Measurements from ENCODE around the gene TMED9. TPM values are rescaled to one million over a fixed set of nuclear protein-coding genes. Genes with fewer than 3 reads are reported as not detected.

The TMED9 gene
- total and polyA plus RNA-seq, 3 donors from 2014 or later, result 122 to 140 (median 128) TPM

DNA sequence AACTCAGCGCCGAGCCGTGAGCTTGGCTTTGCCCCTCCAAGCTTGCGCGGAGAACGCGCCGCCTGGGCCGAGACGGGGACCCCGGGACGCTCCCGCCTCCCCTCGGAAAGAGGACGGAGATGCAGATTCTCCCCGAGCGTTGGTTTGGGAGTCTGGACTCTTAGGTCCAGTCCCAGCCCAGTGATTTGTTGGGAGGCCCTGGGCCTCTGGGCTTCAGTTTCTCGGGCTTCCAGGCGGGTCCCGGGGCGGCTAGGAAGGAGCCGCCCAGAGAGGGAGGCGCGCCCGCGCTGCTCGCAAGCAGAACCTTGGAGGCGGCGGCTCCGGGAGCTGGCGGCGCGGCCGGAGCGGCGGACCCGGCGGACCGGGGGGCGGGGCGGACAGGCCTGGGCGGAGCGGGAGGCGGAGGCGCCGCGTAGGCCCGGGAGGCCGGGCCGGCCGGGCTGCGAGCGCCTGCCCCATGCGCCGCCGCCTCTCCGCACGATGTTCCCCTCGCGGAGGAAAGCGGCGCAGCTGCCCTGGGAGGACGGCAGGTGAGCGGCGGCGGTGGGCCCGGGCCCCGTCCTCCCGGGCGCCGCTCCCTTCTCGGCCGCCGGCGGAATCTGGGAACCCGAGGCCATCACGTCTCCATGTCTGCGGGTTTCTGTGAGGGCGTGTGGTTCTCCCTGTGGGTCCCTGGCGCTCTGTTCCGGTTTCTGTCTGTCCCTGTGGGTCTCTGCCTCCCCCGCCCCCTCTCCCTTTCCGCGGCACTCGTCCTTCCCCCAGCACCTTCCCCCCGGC, 7.9 kb downstream of the TMED9 start, which contains the start of gene B4GALT7:
B4GALT7 (plus strand) TSS at position 402 of the 777 bp plus-strand sequence; CDS start at position 481, 79 bp downstream.
- no peaks in the 10 kb centered on the region for H3K9me3 ChIP-seq
- intact Hi-C loops (cut with DNase I; ENCODE audit: low total_unique reads), result no loop called here
- no peak for TF ChIP-seq POLR2A (IDR thresholded peaks at IDR 0.05)
- TF ChIP-seq, protein P1, sequence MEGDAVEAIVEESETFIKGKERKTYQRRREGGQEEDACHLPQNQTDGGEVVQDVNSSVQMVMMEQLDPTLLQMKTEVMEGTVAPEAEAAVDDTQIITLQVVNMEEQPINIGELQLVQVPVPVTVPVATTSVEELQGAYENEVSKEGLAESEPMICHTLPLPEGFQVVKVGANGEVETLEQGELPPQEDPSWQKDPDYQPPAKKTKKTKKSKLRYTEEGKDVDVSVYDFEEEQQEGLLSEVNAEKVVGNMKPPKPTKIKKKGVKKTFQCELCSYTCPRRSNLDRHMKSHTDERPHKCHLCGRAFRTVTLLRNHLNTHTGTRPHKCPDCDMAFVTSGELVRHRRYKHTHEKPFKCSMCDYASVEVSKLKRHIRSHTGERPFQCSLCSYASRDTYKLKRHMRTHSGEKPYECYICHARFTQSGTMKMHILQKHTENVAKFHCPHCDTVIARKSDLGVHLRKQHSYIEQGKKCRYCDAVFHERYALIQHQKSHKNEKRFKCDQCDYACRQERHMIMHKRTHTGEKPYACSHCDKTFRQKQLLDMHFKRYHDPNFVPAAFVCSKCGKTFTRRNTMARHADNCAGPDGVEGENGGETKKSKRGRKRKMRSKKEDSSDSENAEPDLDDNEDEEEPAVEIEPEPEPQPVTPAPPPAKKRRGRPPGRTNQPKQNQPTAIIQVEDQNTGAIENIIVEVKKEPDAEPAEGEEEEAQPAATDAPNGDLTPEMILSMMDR (IDR thresholded peaks at IDR 0.05), result no peak

DNA sequence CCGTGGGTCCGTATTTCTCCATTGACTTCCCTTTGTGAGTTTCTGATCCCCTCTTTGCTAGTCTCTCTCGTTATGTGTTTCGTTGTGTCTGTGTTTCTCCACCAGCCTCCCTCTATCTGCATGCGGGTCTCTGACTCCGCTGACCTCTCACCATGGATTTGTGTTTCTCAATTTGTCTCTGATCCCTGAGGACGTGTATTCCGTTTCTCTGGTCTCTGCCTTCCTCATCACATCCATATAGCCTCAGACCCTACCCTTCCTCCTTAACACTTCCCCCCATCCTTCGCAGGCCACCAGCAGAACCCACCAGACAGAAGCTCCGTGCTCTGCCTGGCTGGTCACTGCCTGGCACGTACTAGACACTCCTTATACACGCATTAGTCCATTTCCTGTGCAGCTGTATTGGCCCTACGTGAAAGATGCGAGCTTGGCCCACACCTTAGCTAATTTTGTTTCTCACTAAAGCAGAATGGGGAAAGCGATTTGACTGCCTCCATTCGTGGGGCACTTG, 8.6 kb downstream of the TMED9 start:
- peak overlapping the region; percentile 74 to 85 for H3K27ac ChIP-seq
- no peak for TF ChIP-seq POLR2A (IDR thresholded peaks at IDR 0.05)
- TF ChIP-seq, protein P1 (IDR thresholded peaks at IDR 0.05), result no peak
- intact Hi-C loops (cut with DNase I; ENCODE audit: low total_unique reads), result no loop called here
- H3K4me1 ChIP-seq, result peaks cover 28% of the 10 kb centered on the region
- DNase-seq, result peak; percentile 22
- no peaks in the 10 kb centered on the region for H3K36me3 ChIP-seq (ENCODE audit: low read depth, missing control alignments)
- no peaks in the 10 kb centered on the region for H3K27me3 ChIP-seq
- peak overlapping the region; percentile 91 to 93 for H3K4me3 ChIP-seq
- no peaks in the 10 kb centered on the region for H3K9me3 ChIP-seq
- WGBS, 2 donors, result 3 to 7% methylated on average over 16 of the region's 16 CpGs

More for the DNA sequence above, 7.9 kb downstream of the TMED9 start, which contains the start of gene B4GALT7:
- DNase-seq, result peak; percentile 76
- Histone ChIP-seq H3K36me3 (ENCODE audit: low read depth, missing control alignments) (no peaks in the 10 kb centered on the region), H3K4me1 (peaks cover 28% of the 10 kb centered on the region), H3K27ac (peak within 1 kb of the TSS; percentile 80 to 85), H3K4me3 (peak within 1 kb of the TSS; percentile 91 to 93), H3K27me3 (no peaks in the 10 kb centered on the region)
- 1 to 2% methylated on average over 16 to 79 of the region's 86 CpGs for WGBS, 2 donors

DNA sequence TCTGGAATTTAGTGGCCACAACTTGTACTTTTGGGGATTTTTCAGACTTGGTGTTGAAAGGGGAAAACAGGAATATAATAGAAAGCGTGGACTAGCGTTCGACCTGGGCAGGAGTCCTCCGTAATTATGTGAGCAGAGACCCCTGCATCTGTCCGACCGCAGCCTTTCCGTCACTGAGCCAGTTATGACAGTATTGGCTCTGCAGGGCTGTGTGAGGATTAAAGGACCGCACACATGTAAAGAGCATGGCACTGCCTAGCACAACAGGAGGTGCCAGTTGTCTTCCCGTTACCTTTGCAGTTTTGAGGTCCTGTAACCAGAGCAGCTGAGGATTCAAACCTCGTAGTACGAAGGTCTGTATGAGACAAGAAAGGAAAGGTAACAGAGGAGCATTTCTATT, 9.1 kb downstream of the TMED9 start:
- 77 to 88% methylated on average over 11 of the region's 11 CpGs for WGBS, 2 donors
- TF ChIP-seq, protein P1 (IDR thresholded peaks at IDR 0.05), result no peak
- TF ChIP-seq POLR2A (IDR thresholded peaks at IDR 0.05), result no peak
- Histone ChIP-seq H3K4me3 (no peak overlapping the region), H3K36me3 (ENCODE audit: low read depth, missing control alignments) (no peaks in the 10 kb centered on the region), H3K4me1 (peaks cover 28% of the 10 kb centered on the region), H3K27ac (no peak overlapping the region), H3K27me3 (no peaks in the 10 kb centered on the region), H3K9me3 (no peaks in the 10 kb centered on the region)
- no peak for DNase-seq
- intact Hi-C loops (cut with DNase I; ENCODE audit: low total_unique reads), result no loop called here

DNA sequence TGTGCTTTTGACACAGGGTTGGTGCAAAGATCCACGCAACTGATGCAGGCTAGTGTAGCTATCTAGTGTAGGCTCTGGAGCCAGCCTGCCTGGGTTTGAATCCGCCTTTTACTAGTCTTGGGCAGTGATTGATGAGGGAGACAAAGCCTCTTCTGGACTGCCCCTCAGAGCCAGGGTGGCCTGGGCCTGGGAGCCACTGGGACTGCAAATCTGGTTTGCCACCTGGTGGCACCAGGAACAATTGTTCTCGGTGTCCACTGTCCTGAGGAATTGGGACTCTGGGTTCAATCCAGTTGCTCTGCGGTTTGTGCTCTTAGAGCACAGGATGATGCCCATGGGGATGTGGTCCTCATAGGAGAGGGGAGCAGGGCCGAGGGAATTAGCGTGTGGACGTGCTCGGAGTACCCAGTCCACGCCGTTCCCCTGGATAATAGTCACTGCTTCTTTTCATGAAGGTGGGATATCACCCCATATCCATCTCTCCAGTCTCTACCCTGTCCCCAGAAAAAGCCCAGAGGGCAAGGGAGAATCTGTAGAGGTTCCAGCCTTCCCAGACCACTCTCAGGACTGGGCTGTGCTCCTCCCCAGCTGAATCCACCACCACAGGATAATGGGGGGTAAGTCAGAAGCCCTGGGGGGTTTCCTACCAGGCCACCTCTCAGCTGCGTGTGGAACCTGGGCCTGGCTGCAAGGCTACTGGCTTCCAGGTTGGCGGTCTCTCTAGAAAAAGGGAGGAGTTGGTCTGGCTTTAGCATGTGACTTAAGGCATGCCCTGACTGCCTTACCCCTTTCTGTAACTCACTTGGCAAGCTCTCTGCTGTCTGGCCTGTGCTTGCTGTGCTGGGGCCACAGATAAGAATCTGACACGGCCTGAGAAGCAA, 9.8 kb downstream of the TMED9 start:
- TF ChIP-seq, protein P1 (IDR thresholded peaks at IDR 0.05), result peak in 2 of 3 experiments; percentile 20 to 30
- no peak for TF ChIP-seq POLR2A (IDR thresholded peaks at IDR 0.05)
- intact Hi-C loops (cut with DNase I; ENCODE audit: low total_unique reads), result no loop called here
- 78 to 92% methylated on average over 11 to 13 of the region's 13 CpGs for WGBS, 2 donors
- no peak overlapping the region for H3K4me3 ChIP-seq
- H3K27ac ChIP-seq, result no peak overlapping the region
- peaks cover 28% of the 10 kb centered on the region for H3K4me1 ChIP-seq
- DNase-seq, result peak; percentile 64
- H3K27me3 ChIP-seq, result no peaks in the 10 kb centered on the region
- no peaks in the 10 kb centered on the region for H3K9me3 ChIP-seq
- H3K36me3 ChIP-seq (ENCODE audit: low read depth, missing control alignments), result no peaks in the 10 kb centered on the region

All from testis (tissue), 3 donors.